Left lung (tissue), 10 donors: Measurements from ENCODE around the gene SACM1L. TPM values are rescaled to one million over a fixed set of nuclear protein-coding genes. Genes with fewer than 3 reads are reported as not detected.
"Not testable (repeated sequence)": the region's sequence is repeated elsewhere in the genome, so short reads cannot be mapped to it uniquely, and the experiment has no call there.

Source experiments
- ATAC-seq: fragments of 200-7000 bp; cut with Tn5 transposase; one replicate; pipeline ENCODE4 v1.9.1; 2020; ENCODE audit warnings: moderate library complexity
- DNase-seq, 4 donors: peaks; one replicate each; pipeline ENCODE4 v3.0.0-alpha.2; 2013 to 2020
- H3K27ac ChIP-seq, 2 donors: fragments of 200-600 bp; sonication (generic) in 1 of 2; one replicate each; pipeline versions ENCODE4 v1.5.0 to v1.8.0; 2020 to 2021
- H3K27me3 ChIP-seq, 2 donors: fragments of 200-600 bp; sonication (generic) in 1 of 2; one replicate each; pipeline versions ENCODE4 v1.5.0 to v1.8.0; 2020 to 2021
- H3K36me3 ChIP-seq, 2 donors: fragments of 200-600 bp; sonication (generic) in 1 of 2; one replicate each; pipeline versions ENCODE4 v1.5.0 to v1.8.0; 2020 to 2021
- H3K4me1 ChIP-seq, 2 donors: fragments of 200-600 bp; one replicate each; pipeline ENCODE4 v1.8.0; 2021
- H3K4me3 ChIP-seq, 2 donors: fragments of 200-600 bp; sonication (generic) in 1 of 2; one replicate each; pipeline versions ENCODE4 v1.5.0 to v1.8.0; 2020 to 2021; ENCODE audit warnings: mild to moderate bottlenecking in 1 of 2
- H3K9me3 ChIP-seq, 2 donors: fragments of 200-600 bp; sonication (generic) in 1 of 2; one replicate each; pipeline versions ENCODE4 v1.5.0 to v1.8.0; 2020 to 2021
- intact Hi-C, 2 donors: fragments of 100-400 bp; cut with DNase I; formaldehyde crosslinking; loops; one replicate each; pipeline versions ENCODE4 v1.11.2 to v1.14.2; 2022
- polyA plus RNA-seq, 6 donors: library from polyadenylated mRNA; unstranded; fragments of 120-200 nt; gene quantifications; one replicate each; pipeline ENCODE4 v1.2.1, GENCODE V29; 2013; ENCODE audit not compliant: insufficient read length in 6 of 6
- total RNA-seq, 2 donors: library from RNA; stranded (reverse); fragmentation: NEBNext Ultra II Directional; extraction: Animal tissue kit (Norgen Biotek cat#: 25700); gene quantifications; one replicate each; pipeline ENCODE4 v1.2.1, GENCODE V29; 2021
- TF ChIP-seq, protein P1 (sequence below), 2 donors: fragments of 200-600 bp; sonication (generic) in 1 of 2; IDR thresholded peaks; one replicate each; pipeline versions ENCODE4 v1.5.0 to v1.8.0; 2021; ENCODE audit warnings: antibody characterized with exemption in 2 of 2
- donor health status: DM: no; HTN: yes; CAD: no.
- donor health status: DM: no; HTN: no; CAD: no.

SACM1L gene
- total and polyA plus RNA-seq, 8 donors: 58.2 to 100 (median 80.2) TPM

DNA sequence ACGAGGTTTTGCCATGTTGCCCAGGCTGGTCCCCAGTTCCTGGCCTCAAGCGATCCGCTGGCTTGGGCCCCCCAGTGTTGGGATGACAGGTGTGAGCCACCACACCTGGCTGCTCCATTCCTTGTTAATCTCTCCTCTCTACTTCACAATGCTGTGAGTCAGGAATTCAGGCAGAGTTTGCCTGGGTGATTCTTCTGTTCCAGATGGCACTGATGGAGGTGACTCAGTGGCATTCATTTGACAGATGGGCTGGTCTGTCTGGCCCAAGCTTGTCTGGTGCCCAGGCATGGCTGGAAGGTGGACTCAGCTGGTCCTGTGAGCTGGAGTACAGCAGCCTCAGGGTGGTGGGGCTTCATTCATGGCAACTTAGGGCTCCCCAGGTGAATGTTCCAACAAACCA, 63.9 kb downstream of the SACM1L start:
- Histone ChIP-seq H3K4me1 (no peaks in the 10 kb centered on the region), H3K27me3 (no peaks in the 10 kb centered on the region), H3K4me3 (no peak overlapping the region), H3K9me3 (no peaks in the 10 kb centered on the region), H3K27ac (no peak overlapping the region), H3K36me3 (no peaks in the 10 kb centered on the region)
- no peak for DNase-seq
- intact Hi-C loops: no loop called here
- TF ChIP-seq, protein P1, sequence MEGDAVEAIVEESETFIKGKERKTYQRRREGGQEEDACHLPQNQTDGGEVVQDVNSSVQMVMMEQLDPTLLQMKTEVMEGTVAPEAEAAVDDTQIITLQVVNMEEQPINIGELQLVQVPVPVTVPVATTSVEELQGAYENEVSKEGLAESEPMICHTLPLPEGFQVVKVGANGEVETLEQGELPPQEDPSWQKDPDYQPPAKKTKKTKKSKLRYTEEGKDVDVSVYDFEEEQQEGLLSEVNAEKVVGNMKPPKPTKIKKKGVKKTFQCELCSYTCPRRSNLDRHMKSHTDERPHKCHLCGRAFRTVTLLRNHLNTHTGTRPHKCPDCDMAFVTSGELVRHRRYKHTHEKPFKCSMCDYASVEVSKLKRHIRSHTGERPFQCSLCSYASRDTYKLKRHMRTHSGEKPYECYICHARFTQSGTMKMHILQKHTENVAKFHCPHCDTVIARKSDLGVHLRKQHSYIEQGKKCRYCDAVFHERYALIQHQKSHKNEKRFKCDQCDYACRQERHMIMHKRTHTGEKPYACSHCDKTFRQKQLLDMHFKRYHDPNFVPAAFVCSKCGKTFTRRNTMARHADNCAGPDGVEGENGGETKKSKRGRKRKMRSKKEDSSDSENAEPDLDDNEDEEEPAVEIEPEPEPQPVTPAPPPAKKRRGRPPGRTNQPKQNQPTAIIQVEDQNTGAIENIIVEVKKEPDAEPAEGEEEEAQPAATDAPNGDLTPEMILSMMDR (IDR thresholded peaks at IDR 0.05): no peak
- no peak for ATAC-seq

DNA sequence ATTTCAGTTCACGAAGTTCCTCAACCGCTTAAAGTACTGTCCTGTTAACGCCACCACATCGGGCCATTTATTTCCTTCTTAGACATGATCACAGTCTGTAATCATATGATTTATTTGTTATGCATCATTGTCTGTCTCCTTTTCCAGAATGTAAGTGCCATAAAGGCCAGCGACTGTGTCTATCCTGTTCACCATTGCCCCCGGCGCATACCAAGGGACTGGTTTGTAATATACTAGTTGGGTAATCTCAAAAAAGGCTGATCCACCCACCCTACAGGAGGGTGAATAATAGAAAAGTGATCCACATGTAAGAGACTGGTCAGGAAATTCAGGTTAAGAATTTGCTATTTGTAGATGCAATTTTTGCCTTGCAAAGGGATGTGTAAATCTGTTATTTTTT, 65.3 kb downstream of the SACM1L start:
- H3K4me1 ChIP-seq: no peaks in the 10 kb centered on the region
- H3K9me3 ChIP-seq: no peaks in the 10 kb centered on the region
- intact Hi-C loops: no loop called here
- no peak overlapping the region for H3K4me3 ChIP-seq
- TF ChIP-seq, protein P1 (IDR thresholded peaks at IDR 0.05): no peak
- DNase-seq (no peak), ATAC-seq (no peak)
- H3K27me3 ChIP-seq: no peaks in the 10 kb centered on the region
- H3K27ac ChIP-seq: no peak overlapping the region
- no peaks in the 10 kb centered on the region for H3K36me3 ChIP-seq

DNA sequence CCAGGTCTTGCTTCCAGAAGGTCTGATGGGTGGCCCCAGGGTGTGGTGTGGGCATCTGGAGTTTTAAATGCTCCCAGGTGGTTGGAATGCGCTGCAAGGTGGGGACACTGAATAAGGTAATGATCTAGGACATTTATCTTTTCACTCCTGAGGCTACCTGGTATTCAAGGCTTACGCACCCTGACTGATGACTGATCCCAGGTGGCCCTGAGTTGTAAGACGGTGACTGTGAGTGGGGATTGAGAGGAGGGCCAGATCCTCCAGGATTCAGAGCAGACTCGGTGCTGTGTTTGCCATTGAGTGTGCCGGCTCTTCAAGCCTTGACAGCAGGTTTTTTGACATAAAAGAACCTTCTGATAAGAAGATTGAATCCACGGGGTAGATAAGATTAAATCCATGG, 66.9 kb downstream of the SACM1L start:
- TF ChIP-seq, protein P1 (IDR thresholded peaks at IDR 0.05): no peak
- Histone ChIP-seq H3K27me3 (no peaks in the 10 kb centered on the region), H3K27ac (no peak overlapping the region), H3K4me3 (no peak overlapping the region), H3K36me3 (no peaks in the 10 kb centered on the region), H3K4me1 (no peaks in the 10 kb centered on the region), H3K9me3 (no peaks in the 10 kb centered on the region)
- ATAC-seq (no peak), DNase-seq (no peak)
- intact Hi-C loops: no loop called here

DNA sequence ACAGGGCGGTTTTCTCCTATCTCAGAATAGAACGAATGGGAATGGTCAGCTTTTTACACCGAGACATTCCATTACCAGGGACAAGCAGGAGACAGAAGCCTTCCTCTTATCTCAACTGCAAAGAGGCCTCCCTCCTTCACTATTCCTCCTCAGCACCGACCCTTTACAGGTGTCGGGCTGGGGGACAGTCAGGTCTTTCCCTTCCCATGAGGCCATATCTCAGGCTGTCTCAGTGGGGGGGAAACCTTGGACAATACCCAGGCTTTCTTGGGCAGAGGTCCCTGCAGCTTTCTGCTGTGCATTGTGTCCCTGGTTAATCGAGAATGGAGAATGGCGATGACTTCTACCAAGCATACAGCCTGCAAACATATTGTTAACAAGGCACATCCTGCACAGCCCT, 67.9 kb downstream of the SACM1L start:
- H3K27me3 ChIP-seq, ATAC-seq, H3K9me3 ChIP-seq, H3K36me3 ChIP-seq, H3K4me1 ChIP-seq, H3K4me3 ChIP-seq, DNase-seq, H3K27ac ChIP-seq, intact Hi-C loops: not testable (repeated sequence)

DNA sequence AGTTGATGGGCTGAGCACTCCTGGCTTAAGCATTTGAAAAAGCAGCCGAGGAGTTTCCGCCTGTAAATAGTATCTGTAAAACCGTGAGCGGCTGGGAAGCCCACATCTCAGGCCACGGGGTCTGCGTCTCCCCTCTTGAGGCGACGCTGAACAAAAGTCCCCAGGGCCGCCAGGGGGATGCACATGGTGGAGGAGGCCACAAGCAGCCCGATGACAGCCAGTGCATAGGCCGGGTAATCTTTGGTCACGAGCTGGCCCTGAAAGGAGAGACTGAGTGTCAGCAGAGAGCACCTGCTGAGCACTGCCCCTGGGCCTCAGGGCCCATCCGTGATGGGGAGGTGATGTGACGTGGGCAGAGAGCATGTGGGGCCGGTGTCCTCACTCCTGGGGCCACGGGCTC, 69.7 kb downstream of the SACM1L start:
- Histone ChIP-seq H3K4me1 (no peaks in the 10 kb centered on the region), H3K27ac (no peak overlapping the region), H3K27me3 (no peaks in the 10 kb centered on the region), H3K4me3 (no peak overlapping the region), H3K36me3 (no peaks in the 10 kb centered on the region), H3K9me3 (no peaks in the 10 kb centered on the region)
- no peak for ATAC-seq
- intact Hi-C loops: no loop called here
- TF ChIP-seq, protein P1 (IDR thresholded peaks at IDR 0.05): no peak
- no peak for DNase-seq

DNA sequence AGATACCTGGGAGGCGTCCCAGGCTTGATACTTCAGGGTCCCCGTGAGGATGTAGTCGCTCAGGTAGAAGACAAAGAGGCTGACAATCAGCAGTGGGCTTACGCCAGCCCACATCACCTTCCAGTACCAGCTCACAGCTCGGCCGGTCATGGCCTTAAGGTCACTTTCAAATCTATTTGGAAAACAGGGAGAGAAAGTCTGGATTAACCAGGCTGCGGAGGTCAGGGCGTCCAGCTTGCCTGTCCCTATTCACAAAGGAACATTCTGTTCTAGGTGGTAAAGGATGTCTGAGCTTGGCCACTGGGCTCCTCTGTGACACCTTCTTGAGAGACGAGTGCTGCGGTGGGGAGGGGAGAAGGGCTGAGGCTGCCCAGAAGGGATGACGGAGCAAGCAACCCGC, 70.7 kb downstream of the SACM1L start:
- H3K27ac ChIP-seq: no peak overlapping the region
- H3K4me1 ChIP-seq: no peaks in the 10 kb centered on the region
- ATAC-seq: no peak
- H3K9me3 ChIP-seq: no peaks in the 10 kb centered on the region
- H3K27me3 ChIP-seq: no peaks in the 10 kb centered on the region
- DNase-seq: no peak
- H3K4me3 ChIP-seq: no peak overlapping the region
- no peaks in the 10 kb centered on the region for H3K36me3 ChIP-seq
- intact Hi-C loops: loop anchor here in 1 of 2 donors (10.0 kb wide), 1 partner anchor 165 kb away; no protein-coding TSS in a partner anchor
- TF ChIP-seq, protein P1 (IDR thresholded peaks at IDR 0.05): no peak
